Cardiac muscle cell (in vitro differentiated cells and primary cell): ENCODE measurements around the gene OGG1. TPM values are rescaled to one million over a fixed set of nuclear protein-coding genes. Genes with fewer than 3 reads are reported as not detected.

Experiments
- DNase-seq, 2 donors: peaks; one replicate each; pipeline versions ENCODE4 v3.0.0 to v3.0.0-alpha.2; 2010 to 2017; ENCODE audit warnings: low read depth in 1 of 2, low spot score in 1 of 2
- H3K27ac ChIP-seq: fragments of 200-600 bp; sonication (generic); 2 replicates; pipeline ENCODE4 v1.5.1; 2016
- H3K27me3 ChIP-seq: fragments of 200-600 bp; sonication (generic); 2 replicates; pipeline ENCODE4 v1.6.0; 2016; ENCODE audit warnings: control low read depth
- H3K36me3 ChIP-seq: fragments of 200-600 bp; sonication (generic); 2 replicates; pipeline ENCODE4 v1.5.1; 2016; ENCODE audit warnings: control low read depth
- H3K4me1 ChIP-seq: fragments of 200-600 bp; sonication (generic); 2 replicates; pipeline ENCODE4 v1.8.1; 2017; ENCODE audit warnings: low read depth, mild to moderate bottlenecking, mixed run types
- H3K4me3 ChIP-seq: fragments of 200-600 bp; sonication (generic); 2 replicates; pipeline ENCODE4 v1.5.1; 2016; ENCODE audit warnings: mild to moderate bottlenecking
- H3K9me3 ChIP-seq: fragments of 200-600 bp; sonication (generic); 2 replicates; pipeline ENCODE4 v1.5.1; 2017; ENCODE audit warnings: low read depth, mild to moderate bottlenecking, control low read depth
- polyA plus RNA-seq: library from polyadenylated mRNA; unstranded; fragments of >200 nt; fragmentation: Nextera tagmentation; extraction: Ambion mirVana; gene quantifications from 2 replicates; pipeline ENCODE4 v1.2.1, GENCODE V29; 2016
- total RNA-seq: library from RNA; depleted of rRNA; stranded (reverse); fragments of >200 nt; gene quantifications from 2 replicates; pipeline ENCODE4 v1.2.3, GENCODE V29; 2016
- TF ChIP-seq, protein P1 (sequence below): IDR thresholded peaks from 2 replicates; pipeline ENCODE4 v1.5.1; 2012; ENCODE audit warnings: low read depth, mild to moderate bottlenecking, low read length

OGG1 gene
- total and polyA plus RNA-seq, 2 experiments from 2014 or later, result 32.1 to 45.9 TPM

DNA sequence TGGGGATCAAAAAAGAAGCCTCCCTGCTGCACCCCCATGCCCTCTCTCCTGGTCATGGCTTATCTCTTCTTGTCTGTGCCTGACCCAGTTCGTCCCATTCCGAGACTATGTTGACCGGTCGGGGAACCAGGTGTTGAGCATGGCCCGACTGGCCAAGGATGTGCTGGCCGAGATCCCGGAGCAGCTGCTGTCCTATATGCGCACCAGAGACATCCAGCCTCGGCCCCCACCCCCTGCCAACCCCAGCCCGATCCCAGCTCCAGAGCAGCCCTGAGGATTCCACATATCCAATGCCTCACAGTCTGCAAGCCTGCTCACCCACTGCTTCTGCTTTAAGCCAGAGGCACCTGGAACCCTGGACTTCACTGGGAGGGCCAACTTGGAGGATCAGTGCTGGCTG, 20.3 kb upstream of the OGG1 start:
- TF ChIP-seq, protein P1, sequence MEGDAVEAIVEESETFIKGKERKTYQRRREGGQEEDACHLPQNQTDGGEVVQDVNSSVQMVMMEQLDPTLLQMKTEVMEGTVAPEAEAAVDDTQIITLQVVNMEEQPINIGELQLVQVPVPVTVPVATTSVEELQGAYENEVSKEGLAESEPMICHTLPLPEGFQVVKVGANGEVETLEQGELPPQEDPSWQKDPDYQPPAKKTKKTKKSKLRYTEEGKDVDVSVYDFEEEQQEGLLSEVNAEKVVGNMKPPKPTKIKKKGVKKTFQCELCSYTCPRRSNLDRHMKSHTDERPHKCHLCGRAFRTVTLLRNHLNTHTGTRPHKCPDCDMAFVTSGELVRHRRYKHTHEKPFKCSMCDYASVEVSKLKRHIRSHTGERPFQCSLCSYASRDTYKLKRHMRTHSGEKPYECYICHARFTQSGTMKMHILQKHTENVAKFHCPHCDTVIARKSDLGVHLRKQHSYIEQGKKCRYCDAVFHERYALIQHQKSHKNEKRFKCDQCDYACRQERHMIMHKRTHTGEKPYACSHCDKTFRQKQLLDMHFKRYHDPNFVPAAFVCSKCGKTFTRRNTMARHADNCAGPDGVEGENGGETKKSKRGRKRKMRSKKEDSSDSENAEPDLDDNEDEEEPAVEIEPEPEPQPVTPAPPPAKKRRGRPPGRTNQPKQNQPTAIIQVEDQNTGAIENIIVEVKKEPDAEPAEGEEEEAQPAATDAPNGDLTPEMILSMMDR, result no peak
- no peak for DNase-seq
- no peaks in the 10 kb centered on the region for H3K36me3 ChIP-seq
- no peak overlapping the region for H3K27ac ChIP-seq
- no peak overlapping the region for H3K4me3 ChIP-seq
- peaks cover 11% of the 10 kb centered on the region for H3K4me1 ChIP-seq
- H3K9me3 ChIP-seq, result no peaks in the 10 kb centered on the region
- no peaks in the 10 kb centered on the region for H3K27me3 ChIP-seq

DNA sequence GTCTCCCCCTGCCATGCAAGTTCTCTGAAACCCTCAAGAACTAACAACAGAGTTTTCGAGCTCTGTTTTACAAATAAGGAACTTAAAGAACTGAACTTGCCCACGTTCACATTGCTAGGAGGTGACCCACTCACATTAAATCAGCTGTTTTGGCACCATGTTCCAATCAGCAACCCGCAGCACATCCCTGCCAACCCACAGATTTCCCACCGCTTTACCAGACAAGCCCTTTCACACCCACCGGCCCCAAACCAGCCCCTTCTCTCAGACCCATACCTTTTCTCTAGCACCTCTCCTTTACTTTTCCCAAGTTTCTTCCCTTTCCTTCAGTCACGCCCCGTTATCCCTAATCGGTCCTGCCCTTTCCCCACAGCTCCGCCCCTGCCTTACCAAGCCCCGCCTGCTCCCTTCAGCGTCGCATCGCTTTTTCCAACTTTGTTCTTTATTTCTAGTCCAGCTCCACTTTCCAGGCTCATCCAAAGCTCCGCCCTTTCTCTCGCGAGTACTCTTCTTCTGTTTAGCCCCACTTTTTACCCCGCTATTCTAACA, 19.0 kb upstream of the OGG1 start:
- Histone ChIP-seq H3K27me3 (no peaks in the 10 kb centered on the region), H3K4me1 (peaks cover 11% of the 10 kb centered on the region), H3K4me3 (peak overlapping the region; percentile 99), H3K27ac (peak overlapping the region; percentile 100), H3K36me3 (peaks cover 6% of the 10 kb centered on the region), H3K9me3 (no peaks in the 10 kb centered on the region)
- DNase-seq, result no peak
- TF ChIP-seq, protein P1, result no peak

DNA sequence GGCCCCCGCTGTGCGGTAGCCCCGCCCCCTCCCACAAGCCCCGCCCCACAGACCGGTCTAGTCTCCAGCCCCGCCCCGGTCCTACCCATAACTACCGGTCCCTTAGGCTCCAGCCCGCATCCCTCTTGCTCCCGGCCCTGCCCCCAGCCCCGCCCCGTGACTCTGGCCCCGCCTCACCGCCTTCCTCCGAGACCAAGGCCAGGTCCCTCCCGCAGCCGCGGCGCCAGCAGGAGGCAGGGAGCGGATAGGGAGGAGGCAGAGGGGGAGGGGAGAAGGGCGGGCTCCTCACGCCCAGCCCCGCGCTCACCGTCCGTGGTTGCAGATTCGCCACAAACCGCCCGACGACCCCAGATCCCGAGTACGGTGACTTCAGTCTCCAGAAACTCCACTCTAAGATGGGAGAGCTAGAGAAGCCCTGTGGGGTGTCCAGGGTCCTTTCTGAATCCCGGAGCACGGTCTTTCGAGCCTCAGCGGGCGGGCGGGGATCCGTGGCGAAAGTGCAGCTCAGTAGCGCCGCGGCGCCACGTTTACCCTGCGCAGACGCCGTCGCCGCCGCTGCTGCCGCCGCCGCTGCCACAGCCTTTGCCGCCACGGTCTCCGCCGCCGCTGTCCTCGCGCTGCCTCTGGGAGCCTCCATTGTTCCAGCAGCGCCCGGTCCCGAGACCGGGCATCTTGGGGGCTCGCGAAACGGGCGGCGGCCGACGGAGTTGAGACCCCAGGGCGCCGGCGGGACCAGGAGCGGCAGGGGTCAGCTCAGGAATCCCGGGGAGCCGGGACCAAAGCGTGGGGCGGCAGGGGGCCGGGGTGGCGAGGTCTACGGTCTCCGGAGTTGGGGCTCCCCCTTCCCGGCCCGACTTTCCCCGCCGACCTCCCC, 18.3 kb upstream of the OGG1 start, which contains the start of gene BRPF1:
Gene BRPF1 (plus strand): TSS at position 530 of the 874 bp plus-strand sequence. CDS start 2,406 bp downstream, outside the sequence.
- peaks cover 11% of the 10 kb centered on the region for H3K4me1 ChIP-seq
- peak within 1 kb of the TSS; percentile 100 for H3K27ac ChIP-seq

DNA sequence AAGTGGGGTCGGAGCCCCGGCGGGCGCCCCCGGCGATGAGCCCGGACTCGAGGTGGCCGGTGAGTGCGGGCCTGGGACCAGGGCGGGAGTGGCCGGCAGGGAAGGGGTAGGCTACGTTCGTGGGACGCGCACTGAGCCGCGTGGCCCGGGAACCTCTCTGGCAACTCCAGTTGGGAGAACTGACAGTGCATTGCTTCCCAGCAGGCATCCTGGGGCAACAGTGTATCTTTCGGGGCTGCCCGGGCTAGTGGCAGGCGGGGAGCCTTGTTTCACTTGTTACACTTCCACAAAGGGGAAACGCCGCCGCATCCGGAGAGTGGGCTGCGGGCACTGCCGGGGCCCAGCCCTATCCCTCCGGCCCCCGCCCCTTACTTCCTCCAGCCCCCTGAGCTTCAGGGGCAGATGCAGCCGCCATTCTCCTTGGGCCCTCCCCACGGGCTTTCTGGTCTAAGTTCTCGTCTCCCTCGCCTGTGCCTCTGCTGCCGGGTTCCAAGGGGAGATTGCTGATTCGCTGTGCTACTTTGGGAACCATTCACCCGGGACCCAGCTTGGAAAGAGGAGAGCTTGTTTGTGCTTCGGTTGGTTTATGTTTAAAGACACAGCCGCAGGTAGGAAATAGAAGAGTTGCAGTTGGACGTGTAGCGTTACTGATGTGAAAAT, 17.5 kb upstream of the OGG1 start:
- Histone ChIP-seq H3K4me3 (peak overlapping the region; percentile 99), H3K27me3 (no peaks in the 10 kb centered on the region), H3K9me3 (no peaks in the 10 kb centered on the region), H3K36me3 (peaks cover 15% of the 10 kb centered on the region), H3K27ac (peak overlapping the region; percentile 100), H3K4me1 (peaks cover 11% of the 10 kb centered on the region)
- peak in 1 of 2 donors; percentile 36 for DNase-seq
- TF ChIP-seq, protein P1, result no peak

More for the DNA sequence above, 18.3 kb upstream of the OGG1 start, which contains the start of gene BRPF1:
- DNase-seq, result peak; percentile 100
- H3K9me3 ChIP-seq, result no peaks in the 10 kb centered on the region
- no peaks in the 10 kb centered on the region for H3K27me3 ChIP-seq
- peak within 1 kb of the TSS; percentile 99 for H3K4me3 ChIP-seq
- H3K36me3 ChIP-seq, result peaks cover 7% of the 10 kb centered on the region
- TF ChIP-seq, protein P1, result no peak

DNA sequence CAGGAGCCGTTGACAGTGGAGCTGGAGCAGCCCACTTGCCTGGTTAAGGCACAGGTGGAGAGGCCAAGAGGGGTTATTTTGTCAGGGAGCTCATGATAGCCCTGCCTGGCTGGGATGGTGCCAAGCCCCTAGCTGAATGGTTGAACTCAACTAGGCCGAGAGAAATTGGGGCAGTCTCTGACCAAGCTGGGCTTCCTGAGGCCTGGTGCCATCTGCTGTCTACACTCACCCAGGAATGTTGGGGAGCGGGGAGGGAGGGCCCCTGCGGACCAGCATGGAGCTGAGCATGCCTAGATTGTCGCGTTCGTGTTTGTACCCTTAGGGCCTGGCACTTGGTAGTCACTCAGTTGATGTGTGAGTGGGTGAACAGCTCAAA, 17.0 kb upstream of the OGG1 start:
- TF ChIP-seq, protein P1, result no peak
- Histone ChIP-seq H3K27ac (no peak overlapping the region), H3K27me3 (no peaks in the 10 kb centered on the region), H3K9me3 (no peaks in the 10 kb centered on the region), H3K36me3 (peaks cover 17% of the 10 kb centered on the region), H3K4me3 (peak overlapping the region; percentile 99), H3K4me1 (peaks cover 11% of the 10 kb centered on the region)
- DNase-seq, result no peak
